ENCODE data around the gene S100A14. TPM values are rescaled to one million over a fixed set of nuclear protein-coding genes. Genes with fewer than 3 reads are reported as not detected.

S100A14 gene
- total RNA-seq, 1 experiment from 2014 or later, result 2.1 TPM

DNA sequence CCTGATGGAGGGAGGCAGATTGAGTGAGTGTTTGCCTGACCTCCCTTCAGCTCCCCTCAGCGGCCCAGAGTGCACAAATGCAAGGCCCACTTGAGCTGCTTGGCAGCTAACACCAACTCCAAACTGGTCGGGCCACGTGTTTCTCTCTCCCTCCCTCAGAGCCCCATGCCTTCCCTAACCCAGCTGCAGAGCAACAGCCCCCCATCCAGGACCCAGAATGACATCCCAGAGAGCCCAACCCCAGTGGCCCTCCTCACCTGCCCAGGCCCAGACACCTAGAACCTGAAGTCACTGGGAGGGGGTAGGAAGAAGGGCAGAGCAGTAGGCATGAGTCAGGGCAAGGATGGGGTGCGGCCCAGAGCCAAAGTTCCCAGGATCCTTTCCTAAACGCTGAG, 789 bp upstream of the S100A14 start (continued):
- no peak for TF ChIP-seq SOX15 (CRISPR knock-in tag; IDR thresholded peaks at IDR 0.05)
- no peak for TF ChIP-seq FOXJ3 (CRISPR knock-in tag; IDR thresholded peaks at IDR 0.05; ENCODE audit: borderline replicate concordance)
- TF ChIP-seq, protein P1, sequence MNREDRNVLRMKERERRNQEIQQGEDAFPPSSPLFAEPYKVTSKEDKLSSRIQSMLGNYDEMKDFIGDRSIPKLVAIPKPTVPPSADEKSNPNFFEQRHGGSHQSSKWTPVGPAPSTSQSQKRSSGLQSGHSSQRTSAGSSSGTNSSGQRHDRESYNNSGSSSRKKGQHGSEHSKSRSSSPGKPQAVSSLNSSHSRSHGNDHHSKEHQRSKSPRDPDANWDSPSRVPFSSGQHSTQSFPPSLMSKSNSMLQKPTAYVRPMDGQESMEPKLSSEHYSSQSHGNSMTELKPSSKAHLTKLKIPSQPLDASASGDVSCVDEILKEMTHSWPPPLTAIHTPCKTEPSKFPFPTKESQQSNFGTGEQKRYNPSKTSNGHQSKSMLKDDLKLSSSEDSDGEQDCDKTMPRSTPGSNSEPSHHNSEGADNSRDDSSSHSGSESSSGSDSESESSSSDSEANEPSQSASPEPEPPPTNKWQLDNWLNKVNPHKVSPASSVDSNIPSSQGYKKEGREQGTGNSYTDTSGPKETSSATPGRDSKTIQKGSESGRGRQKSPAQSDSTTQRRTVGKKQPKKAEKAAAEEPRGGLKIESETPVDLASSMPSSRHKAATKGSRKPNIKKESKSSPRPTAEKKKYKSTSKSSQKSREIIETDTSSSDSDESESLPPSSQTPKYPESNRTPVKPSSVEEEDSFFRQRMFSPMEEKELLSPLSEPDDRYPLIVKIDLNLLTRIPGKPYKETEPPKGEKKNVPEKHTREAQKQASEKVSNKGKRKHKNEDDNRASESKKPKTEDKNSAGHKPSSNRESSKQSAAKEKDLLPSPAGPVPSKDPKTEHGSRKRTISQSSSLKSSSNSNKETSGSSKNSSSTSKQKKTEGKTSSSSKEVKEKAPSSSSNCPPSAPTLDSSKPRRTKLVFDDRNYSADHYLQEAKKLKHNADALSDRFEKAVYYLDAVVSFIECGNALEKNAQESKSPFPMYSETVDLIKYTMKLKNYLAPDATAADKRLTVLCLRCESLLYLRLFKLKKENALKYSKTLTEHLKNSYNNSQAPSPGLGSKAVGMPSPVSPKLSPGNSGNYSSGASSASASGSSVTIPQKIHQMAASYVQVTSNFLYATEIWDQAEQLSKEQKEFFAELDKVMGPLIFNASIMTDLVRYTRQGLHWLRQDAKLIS (CRISPR knock-in tag; IDR thresholded peaks at IDR 0.05; ENCODE audit: borderline replicate concordance), result no peak
- no peak for TF ChIP-seq CREB1 (CRISPR knock-in tag; IDR thresholded peaks at IDR 0.05)
- TF ChIP-seq, protein P2, sequence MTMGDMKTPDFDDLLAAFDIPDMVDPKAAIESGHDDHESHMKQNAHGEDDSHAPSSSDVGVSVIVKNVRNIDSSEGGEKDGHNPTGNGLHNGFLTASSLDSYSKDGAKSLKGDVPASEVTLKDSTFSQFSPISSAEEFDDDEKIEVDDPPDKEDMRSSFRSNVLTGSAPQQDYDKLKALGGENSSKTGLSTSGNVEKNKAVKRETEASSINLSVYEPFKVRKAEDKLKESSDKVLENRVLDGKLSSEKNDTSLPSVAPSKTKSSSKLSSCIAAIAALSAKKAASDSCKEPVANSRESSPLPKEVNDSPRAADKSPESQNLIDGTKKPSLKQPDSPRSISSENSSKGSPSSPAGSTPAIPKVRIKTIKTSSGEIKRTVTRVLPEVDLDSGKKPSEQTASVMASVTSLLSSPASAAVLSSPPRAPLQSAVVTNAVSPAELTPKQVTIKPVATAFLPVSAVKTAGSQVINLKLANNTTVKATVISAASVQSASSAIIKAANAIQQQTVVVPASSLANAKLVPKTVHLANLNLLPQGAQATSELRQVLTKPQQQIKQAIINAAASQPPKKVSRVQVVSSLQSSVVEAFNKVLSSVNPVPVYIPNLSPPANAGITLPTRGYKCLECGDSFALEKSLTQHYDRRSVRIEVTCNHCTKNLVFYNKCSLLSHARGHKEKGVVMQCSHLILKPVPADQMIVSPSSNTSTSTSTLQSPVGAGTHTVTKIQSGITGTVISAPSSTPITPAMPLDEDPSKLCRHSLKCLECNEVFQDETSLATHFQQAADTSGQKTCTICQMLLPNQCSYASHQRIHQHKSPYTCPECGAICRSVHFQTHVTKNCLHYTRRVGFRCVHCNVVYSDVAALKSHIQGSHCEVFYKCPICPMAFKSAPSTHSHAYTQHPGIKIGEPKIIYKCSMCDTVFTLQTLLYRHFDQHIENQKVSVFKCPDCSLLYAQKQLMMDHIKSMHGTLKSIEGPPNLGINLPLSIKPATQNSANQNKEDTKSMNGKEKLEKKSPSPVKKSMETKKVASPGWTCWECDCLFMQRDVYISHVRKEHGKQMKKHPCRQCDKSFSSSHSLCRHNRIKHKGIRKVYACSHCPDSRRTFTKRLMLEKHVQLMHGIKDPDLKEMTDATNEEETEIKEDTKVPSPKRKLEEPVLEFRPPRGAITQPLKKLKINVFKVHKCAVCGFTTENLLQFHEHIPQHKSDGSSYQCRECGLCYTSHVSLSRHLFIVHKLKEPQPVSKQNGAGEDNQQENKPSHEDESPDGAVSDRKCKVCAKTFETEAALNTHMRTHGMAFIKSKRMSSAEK (CRISPR knock-in tag; IDR thresholded peaks at IDR 0.05; ENCODE audit: borderline replicate concordance), result no peak
- TF ChIP-seq GTF2I (CRISPR knock-in tag; conservative IDR thresholded peaks at IDR 0.05), result no peak
- TF ChIP-seq RORB (CRISPR knock-in tag; IDR thresholded peaks at IDR 0.05), result no peak
- TF ChIP-seq, protein P3, sequence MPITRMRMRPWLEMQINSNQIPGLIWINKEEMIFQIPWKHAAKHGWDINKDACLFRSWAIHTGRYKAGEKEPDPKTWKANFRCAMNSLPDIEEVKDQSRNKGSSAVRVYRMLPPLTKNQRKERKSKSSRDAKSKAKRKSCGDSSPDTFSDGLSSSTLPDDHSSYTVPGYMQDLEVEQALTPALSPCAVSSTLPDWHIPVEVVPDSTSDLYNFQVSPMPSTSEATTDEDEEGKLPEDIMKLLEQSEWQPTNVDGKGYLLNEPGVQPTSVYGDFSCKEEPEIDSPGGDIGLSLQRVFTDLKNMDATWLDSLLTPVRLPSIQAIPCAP (CRISPR knock-in tag; IDR thresholded peaks at IDR 0.05), result no peak

DNA sequence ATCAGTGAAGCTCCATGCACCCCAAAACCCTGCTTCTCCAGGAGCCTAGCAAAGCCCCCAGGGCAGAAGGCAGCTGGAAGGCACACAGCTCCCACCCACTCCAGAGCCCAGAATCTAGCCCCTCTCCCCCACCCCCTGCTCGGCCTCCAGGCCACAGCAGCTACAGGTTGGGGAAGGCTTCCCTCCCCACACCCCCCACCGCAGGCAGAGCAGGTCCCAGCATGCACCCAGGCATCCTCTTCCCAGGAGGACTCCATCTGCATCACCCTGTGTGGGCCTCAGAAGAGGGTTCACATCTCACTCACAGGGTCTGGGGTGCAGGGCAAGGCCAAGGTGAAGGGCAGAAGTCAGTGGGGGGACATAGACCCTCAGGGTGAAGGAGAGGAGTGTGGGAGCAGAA, 719 bp downstream of the S100A14 start:
- H3K27ac Mint-ChIP-seq, result no peak overlapping the region
- CTCF ChIA-PET, result interaction anchor here (1.2 to 14.4 kb wide), 9 partner anchors 13 to 260 kb away, joined by 4 to 230 read pairs (median 7); partner anchors contain the start of genes CHTOP, S100A1, S100A13 and S100A2
- TF ChIP-seq, protein P4, sequence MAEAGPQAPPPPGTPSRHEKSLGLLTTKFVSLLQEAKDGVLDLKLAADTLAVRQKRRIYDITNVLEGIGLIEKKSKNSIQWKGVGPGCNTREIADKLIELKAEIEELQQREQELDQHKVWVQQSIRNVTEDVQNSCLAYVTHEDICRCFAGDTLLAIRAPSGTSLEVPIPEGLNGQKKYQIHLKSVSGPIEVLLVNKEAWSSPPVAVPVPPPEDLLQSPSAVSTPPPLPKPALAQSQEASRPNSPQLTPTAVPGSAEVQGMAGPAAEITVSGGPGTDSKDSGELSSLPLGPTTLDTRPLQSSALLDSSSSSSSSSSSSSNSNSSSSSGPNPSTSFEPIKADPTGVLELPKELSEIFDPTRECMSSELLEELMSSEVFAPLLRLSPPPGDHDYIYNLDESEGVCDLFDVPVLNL (CRISPR knock-in tag; IDR thresholded peaks at IDR 0.05; ENCODE audit: borderline replicate concordance, low read depth), result no peak
- TF ChIP-seq IRF2 (CRISPR knock-in tag; IDR thresholded peaks at IDR 0.05; ENCODE audit: borderline replicate concordance, low read depth) (no peak), ZNF396 (CRISPR knock-in tag; IDR thresholded peaks at IDR 0.05; ENCODE audit: borderline replicate concordance) (no peak), NFE2L1 (CRISPR knock-in tag; IDR thresholded peaks at IDR 0.05) (no peak), PRRX2 (CRISPR knock-in tag; IDR thresholded peaks at IDR 0.05) (no peak), NR3C1 (CRISPR knock-in tag; conservative IDR thresholded peaks at IDR 0.05; ENCODE audit: low read depth) (no peak), ZNF317 (CRISPR knock-in tag; IDR thresholded peaks at IDR 0.05; ENCODE audit: borderline replicate concordance, low read depth) (no peak)
- TF ChIP-seq, protein P5, sequence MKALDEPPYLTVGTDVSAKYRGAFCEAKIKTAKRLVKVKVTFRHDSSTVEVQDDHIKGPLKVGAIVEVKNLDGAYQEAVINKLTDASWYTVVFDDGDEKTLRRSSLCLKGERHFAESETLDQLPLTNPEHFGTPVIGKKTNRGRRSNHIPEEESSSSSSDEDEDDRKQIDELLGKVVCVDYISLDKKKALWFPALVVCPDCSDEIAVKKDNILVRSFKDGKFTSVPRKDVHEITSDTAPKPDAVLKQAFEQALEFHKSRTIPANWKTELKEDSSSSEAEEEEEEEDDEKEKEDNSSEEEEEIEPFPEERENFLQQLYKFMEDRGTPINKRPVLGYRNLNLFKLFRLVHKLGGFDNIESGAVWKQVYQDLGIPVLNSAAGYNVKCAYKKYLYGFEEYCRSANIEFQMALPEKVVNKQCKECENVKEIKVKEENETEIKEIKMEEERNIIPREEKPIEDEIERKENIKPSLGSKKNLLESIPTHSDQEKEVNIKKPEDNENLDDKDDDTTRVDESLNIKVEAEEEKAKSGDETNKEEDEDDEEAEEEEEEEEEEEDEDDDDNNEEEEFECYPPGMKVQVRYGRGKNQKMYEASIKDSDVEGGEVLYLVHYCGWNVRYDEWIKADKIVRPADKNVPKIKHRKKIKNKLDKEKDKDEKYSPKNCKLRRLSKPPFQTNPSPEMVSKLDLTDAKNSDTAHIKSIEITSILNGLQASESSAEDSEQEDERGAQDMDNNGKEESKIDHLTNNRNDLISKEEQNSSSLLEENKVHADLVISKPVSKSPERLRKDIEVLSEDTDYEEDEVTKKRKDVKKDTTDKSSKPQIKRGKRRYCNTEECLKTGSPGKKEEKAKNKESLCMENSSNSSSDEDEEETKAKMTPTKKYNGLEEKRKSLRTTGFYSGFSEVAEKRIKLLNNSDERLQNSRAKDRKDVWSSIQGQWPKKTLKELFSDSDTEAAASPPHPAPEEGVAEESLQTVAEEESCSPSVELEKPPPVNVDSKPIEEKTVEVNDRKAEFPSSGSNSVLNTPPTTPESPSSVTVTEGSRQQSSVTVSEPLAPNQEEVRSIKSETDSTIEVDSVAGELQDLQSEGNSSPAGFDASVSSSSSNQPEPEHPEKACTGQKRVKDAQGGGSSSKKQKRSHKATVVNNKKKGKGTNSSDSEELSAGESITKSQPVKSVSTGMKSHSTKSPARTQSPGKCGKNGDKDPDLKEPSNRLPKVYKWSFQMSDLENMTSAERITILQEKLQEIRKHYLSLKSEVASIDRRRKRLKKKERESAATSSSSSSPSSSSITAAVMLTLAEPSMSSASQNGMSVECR (CRISPR knock-in tag; IDR thresholded peaks at IDR 0.05; ENCODE audit: borderline replicate concordance), result no peak
- TF ChIP-seq, protein P6, sequence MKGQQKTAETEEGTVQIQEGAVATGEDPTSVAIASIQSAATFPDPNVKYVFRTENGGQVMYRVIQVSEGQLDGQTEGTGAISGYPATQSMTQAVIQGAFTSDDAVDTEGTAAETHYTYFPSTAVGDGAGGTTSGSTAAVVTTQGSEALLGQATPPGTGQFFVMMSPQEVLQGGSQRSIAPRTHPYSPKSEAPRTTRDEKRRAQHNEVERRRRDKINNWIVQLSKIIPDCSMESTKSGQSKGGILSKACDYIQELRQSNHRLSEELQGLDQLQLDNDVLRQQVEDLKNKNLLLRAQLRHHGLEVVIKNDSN (CRISPR knock-in tag; IDR thresholded peaks at IDR 0.05), result no peak
- TF ChIP-seq, protein P7, sequence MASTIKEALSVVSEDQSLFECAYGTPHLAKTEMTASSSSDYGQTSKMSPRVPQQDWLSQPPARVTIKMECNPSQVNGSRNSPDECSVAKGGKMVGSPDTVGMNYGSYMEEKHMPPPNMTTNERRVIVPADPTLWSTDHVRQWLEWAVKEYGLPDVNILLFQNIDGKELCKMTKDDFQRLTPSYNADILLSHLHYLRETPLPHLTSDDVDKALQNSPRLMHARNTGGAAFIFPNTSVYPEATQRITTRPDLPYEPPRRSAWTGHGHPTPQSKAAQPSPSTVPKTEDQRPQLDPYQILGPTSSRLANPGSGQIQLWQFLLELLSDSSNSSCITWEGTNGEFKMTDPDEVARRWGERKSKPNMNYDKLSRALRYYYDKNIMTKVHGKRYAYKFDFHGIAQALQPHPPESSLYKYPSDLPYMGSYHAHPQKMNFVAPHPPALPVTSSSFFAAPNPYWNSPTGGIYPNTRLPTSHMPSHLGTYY (CRISPR knock-in tag; IDR thresholded peaks at IDR 0.05), result no peak
- TF ChIP-seq, protein P8, sequence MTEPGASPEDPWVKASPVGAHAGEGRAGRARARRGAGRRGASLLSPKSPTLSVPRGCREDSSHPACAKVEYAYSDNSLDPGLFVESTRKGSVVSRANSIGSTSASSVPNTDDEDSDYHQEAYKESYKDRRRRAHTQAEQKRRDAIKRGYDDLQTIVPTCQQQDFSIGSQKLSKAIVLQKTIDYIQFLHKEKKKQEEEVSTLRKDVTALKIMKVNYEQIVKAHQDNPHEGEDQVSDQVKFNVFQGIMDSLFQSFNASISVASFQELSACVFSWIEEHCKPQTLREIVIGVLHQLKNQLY (CRISPR knock-in tag; IDR thresholded peaks at IDR 0.05), result no peak

More for the DNA sequence above, 719 bp downstream of the S100A14 start:
- H3K4me1 Mint-ChIP-seq, result peaks cover 36% of the 10 kb centered on the region
- no peaks in the 10 kb centered on the region; the same call in 1 of the 2 replicates for H3K27me3 Mint-ChIP-seq (ENCODE audit: low read depth)
- DNase-seq (ENCODE audit: low spot score) (no peak), ATAC-seq (no peak)
- POLR2A ChIA-PET, result interaction anchor here (0.5 to 1.7 kb wide), 3 partner anchors 10 to 43 kb away, joined by 3 to 15 read pairs (median 5); partner anchors contain the start of gene S100A13
- H3K36me3 Mint-ChIP-seq, result peaks cover 8% of the 10 kb centered on the region
- H3K4me3 Mint-ChIP-seq, result no peak overlapping the region
- no peaks in the 10 kb centered on the region for H3K9me3 Mint-ChIP-seq

All from WTC11 (cell line).